Measurements from ENCODE around the gene FKBP5. TPM values are rescaled to one million over a fixed set of nuclear protein-coding genes. Genes with fewer than 3 reads are reported as not detected.

Gene FKBP5
- total RNA-seq, 1 experiment from 2014 or later, result 12.4 TPM

DNA sequence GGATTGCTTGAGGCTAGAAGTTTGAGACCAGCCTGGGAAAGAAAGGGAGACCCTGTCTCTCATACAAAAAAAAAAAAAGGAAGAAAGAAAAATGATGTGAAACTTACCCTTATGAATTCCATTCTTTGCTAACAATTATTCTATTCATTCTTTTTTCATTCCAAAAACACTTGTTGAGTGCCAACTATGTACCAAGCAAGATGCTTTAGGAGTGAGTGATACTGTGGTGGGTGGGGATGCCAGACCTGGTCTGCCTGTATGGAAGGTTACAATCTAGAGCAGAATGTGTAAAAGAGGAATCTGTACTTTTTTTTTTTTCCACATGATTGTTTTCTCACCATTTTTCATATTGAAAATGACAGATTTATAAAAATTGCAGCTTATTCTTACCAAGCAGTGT lies 102.2 kb downstream of the FKBP5 start:
- ChIA-PET CTCF (no interaction called here), POLR2A (ENCODE audit: unreplicated experiment) (interaction anchor here (0.6 kb wide), 1 partner anchor 22 kb away, joined by 4 read pairs; no protein-coding TSS in a partner anchor)
- Histone ChIP-seq H3K9me2 (replicated peaks; ENCODE audit: low read length) (no peaks in the 10 kb centered on the region), H3K9me3 (ENCODE audit: low read length) (no peaks in the 10 kb centered on the region), H3K4me3 (ENCODE audit: low read length) (no peak overlapping the region), H3K4me1 (ENCODE audit: insufficient read depth, low read length) (no peaks in the 10 kb centered on the region; the same call in 1 of the 2 replicates), H2AFZ (ENCODE audit: low read length) (no peak overlapping the region), H3K27me3 (ENCODE audit: low read length) (no peaks in the 10 kb centered on the region), H3K9ac (ENCODE audit: low read length) (no peak overlapping the region), H3F3A (ENCODE audit: low read length, unreplicated experiment) (no peaks in the 10 kb centered on the region), H3K27ac (ENCODE audit: low read length) (no peak overlapping the region), H3K36me3 (ENCODE audit: low read depth, low read length) (no peaks in the 10 kb centered on the region; the same call in 1 of the 2 replicates), H3K4me2 (ENCODE audit: low read length) (no peak overlapping the region), H3K79me2 (ENCODE audit: low read length) (no peaks in the 10 kb centered on the region), H4K20me1 (ENCODE audit: low read length) (no peaks in the 10 kb centered on the region)
- TF ChIP-seq EZH2phosphoT487 (IDR thresholded peaks at IDR 0.05; ENCODE audit: borderline replicate concordance, low read length) (no peak), EZH2 (IDR thresholded peaks at IDR 0.05; ENCODE audit: low read length, unreplicated experiment) (no peak)
- TF ChIP-seq, protein P1, sequence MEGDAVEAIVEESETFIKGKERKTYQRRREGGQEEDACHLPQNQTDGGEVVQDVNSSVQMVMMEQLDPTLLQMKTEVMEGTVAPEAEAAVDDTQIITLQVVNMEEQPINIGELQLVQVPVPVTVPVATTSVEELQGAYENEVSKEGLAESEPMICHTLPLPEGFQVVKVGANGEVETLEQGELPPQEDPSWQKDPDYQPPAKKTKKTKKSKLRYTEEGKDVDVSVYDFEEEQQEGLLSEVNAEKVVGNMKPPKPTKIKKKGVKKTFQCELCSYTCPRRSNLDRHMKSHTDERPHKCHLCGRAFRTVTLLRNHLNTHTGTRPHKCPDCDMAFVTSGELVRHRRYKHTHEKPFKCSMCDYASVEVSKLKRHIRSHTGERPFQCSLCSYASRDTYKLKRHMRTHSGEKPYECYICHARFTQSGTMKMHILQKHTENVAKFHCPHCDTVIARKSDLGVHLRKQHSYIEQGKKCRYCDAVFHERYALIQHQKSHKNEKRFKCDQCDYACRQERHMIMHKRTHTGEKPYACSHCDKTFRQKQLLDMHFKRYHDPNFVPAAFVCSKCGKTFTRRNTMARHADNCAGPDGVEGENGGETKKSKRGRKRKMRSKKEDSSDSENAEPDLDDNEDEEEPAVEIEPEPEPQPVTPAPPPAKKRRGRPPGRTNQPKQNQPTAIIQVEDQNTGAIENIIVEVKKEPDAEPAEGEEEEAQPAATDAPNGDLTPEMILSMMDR (conservative IDR thresholded peaks at IDR 0.05; ENCODE audit: low read depth, low read length), result no peak
- ATAC-seq (no peak), DNase-seq (no peak)
- no TSS peak for BruUV-seq (replicated peaks)
- intact Hi-C loops (cut with micrococcal nuclease), result no loop called here

DNA sequence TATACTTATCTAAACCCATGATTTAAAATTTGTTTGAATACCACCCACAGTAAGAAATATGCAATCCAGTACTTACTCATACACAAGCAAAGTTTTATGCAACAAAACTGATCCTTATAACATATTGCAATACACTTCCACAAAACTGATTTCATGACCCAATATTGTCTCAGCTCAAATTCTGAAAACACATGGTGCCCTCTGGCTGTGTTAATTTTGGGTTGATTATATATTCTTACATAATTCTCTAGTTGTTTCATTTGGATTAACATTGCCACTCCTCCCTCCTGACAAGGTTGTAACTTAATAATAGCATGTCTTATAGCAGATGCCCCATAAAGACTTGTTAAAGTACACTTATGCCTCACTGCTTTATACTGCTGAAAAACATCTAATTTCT lies 103.1 kb downstream of the FKBP5 start:
- CTCF ChIA-PET, result no interaction called here
- Histone ChIP-seq H3K4me2 (ENCODE audit: low read length) (no peak overlapping the region), H3K4me3 (ENCODE audit: low read length) (no peak overlapping the region), H3K9me3 (ENCODE audit: low read length) (no peaks in the 10 kb centered on the region), H3K36me3 (ENCODE audit: low read depth, low read length) (no peaks in the 10 kb centered on the region; the same call in 1 of the 2 replicates), H4K20me1 (ENCODE audit: low read length) (no peaks in the 10 kb centered on the region), H3K9me2 (replicated peaks; ENCODE audit: low read length) (no peaks in the 10 kb centered on the region), H3K79me2 (ENCODE audit: low read length) (no peaks in the 10 kb centered on the region), H2AFZ (ENCODE audit: low read length) (no peak overlapping the region), H3F3A (ENCODE audit: low read length, unreplicated experiment) (no peaks in the 10 kb centered on the region), H3K27ac (ENCODE audit: low read length) (no peak overlapping the region), H3K4me1 (ENCODE audit: insufficient read depth, low read length) (no peaks in the 10 kb centered on the region; the same call in 1 of the 2 replicates), H3K27me3 (ENCODE audit: low read length) (no peaks in the 10 kb centered on the region), H3K9ac (ENCODE audit: low read length) (no peak overlapping the region)
- TF ChIP-seq, protein P1 (conservative IDR thresholded peaks at IDR 0.05; ENCODE audit: low read depth, low read length), result no peak
- TF ChIP-seq EZH2 (IDR thresholded peaks at IDR 0.05; ENCODE audit: low read length, unreplicated experiment) (no peak), EZH2phosphoT487 (IDR thresholded peaks at IDR 0.05; ENCODE audit: borderline replicate concordance, low read length) (no peak)
- BruUV-seq (replicated peaks), result no TSS peak
- intact Hi-C loops (cut with micrococcal nuclease), result loop anchor here (2.0 kb wide), 1 partner anchor 17 kb away; no protein-coding TSS in a partner anchor
- ATAC-seq, result no peak
- POLR2A ChIA-PET (ENCODE audit: unreplicated experiment), result no interaction called here
- no peak for DNase-seq

DNA sequence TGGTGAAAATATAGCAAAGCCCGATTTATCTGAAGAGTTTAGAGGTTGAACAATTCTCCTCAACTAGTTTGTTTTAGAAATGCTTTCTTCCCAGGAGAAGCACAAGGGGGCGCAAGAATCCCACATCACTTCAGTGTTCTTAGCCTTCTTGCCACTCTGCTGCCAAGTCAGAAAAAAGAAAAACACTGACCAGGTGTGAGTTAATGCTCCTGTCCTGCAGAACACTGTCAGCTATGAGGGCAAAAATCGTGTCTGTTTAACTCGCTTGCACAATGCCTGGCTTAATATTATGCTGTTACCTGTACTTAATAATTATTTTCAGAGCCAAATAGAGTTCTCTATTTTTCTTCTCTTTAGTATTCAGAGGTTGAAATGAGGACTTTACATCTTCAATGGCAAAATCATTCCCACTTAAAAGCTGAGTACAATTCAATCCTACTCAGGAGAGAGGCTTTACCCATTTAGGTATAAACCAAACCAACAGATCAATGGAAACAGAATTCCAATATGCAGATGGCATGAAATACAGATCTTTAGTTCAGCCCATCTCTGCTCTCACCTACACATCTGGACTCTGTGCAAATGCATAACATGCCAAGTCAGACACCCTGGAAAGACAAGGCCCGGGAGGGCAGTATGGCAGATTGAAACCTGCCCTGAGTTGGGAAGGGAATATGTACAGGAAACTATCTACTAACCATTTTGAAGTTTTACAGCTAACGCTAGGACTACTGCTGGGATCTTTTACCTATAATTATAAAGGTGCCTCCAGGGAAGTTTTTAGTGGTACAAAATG lies 104.6 kb downstream of the FKBP5 start:
- H3K9ac ChIP-seq (ENCODE audit: low read length), result no peak overlapping the region
- H3K27me3 ChIP-seq (ENCODE audit: low read length), result no peaks in the 10 kb centered on the region

More for the DNA sequence above, 104.6 kb downstream of the FKBP5 start:
- intact Hi-C loops (cut with micrococcal nuclease), result loop anchor here (1.0 to 2.0 kb wide), 5 partner anchors 19 to 153 kb away; partner anchors contain the start of gene ARMC12
- Histone ChIP-seq H3K9me2 (replicated peaks; ENCODE audit: low read length) (no peaks in the 10 kb centered on the region), H3K9me3 (ENCODE audit: low read length) (no peaks in the 10 kb centered on the region), H3K4me3 (ENCODE audit: low read length) (no peak overlapping the region), H3F3A (ENCODE audit: low read length, unreplicated experiment) (no peaks in the 10 kb centered on the region), H3K27ac (ENCODE audit: low read length) (no peak overlapping the region), H3K79me2 (ENCODE audit: low read length) (no peaks in the 10 kb centered on the region), H4K20me1 (ENCODE audit: low read length) (no peaks in the 10 kb centered on the region), H2AFZ (ENCODE audit: low read length) (no peak overlapping the region), H3K4me2 (ENCODE audit: low read length) (no peak overlapping the region), H3K36me3 (ENCODE audit: low read depth, low read length) (no peaks in the 10 kb centered on the region; the same call in 1 of the 2 replicates), H3K4me1 (ENCODE audit: insufficient read depth, low read length) (no peaks in the 10 kb centered on the region; the same call in 1 of the 2 replicates)
- TF ChIP-seq EZH2 (IDR thresholded peaks at IDR 0.05; ENCODE audit: low read length, unreplicated experiment) (no peak), EZH2phosphoT487 (IDR thresholded peaks at IDR 0.05; ENCODE audit: borderline replicate concordance, low read length) (no peak)
- TF ChIP-seq, protein P1 (conservative IDR thresholded peaks at IDR 0.05; ENCODE audit: low read depth, low read length), result peak; percentile 93
- DNase-seq (peak; percentile 85), ATAC-seq (peak; percentile 87)
- POLR2A ChIA-PET (ENCODE audit: unreplicated experiment), result no interaction called here
- CTCF ChIA-PET, result interaction anchor here (1.2 to 1.5 kb wide), 2 partner anchors 40 to 153 kb away, joined by 8 to 13 read pairs; partner anchors contain the start of gene ARMC12
- no TSS peak for BruUV-seq (replicated peaks)

Data from PC-3 (cell line).